HepG2 (cell line): Measurements from ENCODE around the gene KITLG. TPM values are rescaled to one million over a fixed set of nuclear protein-coding genes. Genes with fewer than 3 reads are reported as not detected.

Source experiments
- CEBPB ChIP-seq: IDR thresholded peaks from 2 replicates; pipeline ENCODE4 v1.6.1; 2011; ENCODE audit warnings: low read depth, low read length, improper control_type of control experiment, borderline replicate concordance
- GATAD2A ChIP-seq: IDR thresholded peaks from 2 replicates; pipeline ENCODE4 v1.6.1; 2016
- HNF4A ChIP-seq: sonication (generic); formaldehyde crosslinking; IDR thresholded peaks from 2 replicates; pipeline ENCODE4 v1.4.0; 2020; ENCODE audit warnings: missing genetic modification reagents
- JARID2 ChIP-seq: sonication (generic); formaldehyde crosslinking; IDR thresholded peaks from 2 replicates; pipeline ENCODE4 v1.8.1; 2023; ENCODE audit warnings: missing genetic modification reagents, inconsistent platforms; ENCODE audit not compliant: insufficient replicate concordance
- KLF16 ChIP-seq, 2 experiments: sonication (generic) in 1 of 2; formaldehyde crosslinking in 1 of 2; IDR thresholded peaks; 2 replicates each; pipeline versions ENCODE4 v1.6.1 to v1.8.0; 2016 to 2023; ENCODE audit warnings: missing genetic modification reagents in 2 of 2, missing compliant biosample characterization in 1 of 2
- NCOA2 ChIP-seq: sonication (generic); formaldehyde crosslinking; IDR thresholded peaks from 2 replicates; pipeline ENCODE4 v1.8.0; 2022; ENCODE audit warnings: inconsistent platforms
- NONO ChIP-seq, 2 experiments: fragments of 450-650 bp in 1 of 2; sonication (generic) in 1 of 2; formaldehyde crosslinking in 1 of 2; IDR thresholded peaks in 1 of 2; conservative IDR thresholded peaks in 1 of 2; 2 replicates each; pipeline versions ENCODE4 v1.6.1 to v1.8.0; 2017 to 2022; ENCODE audit warnings: mild to moderate bottlenecking in 1 of 2, missing genetic modification reagents in 1 of 2, moderate library complexity in 1 of 2
- PAWR ChIP-seq: sonication (generic); formaldehyde crosslinking; IDR thresholded peaks from 2 replicates; pipeline ENCODE4 v1.4.0; 2020; ENCODE audit warnings: missing genetic modification reagents, mild to moderate bottlenecking, borderline replicate concordance
- SAP130 ChIP-seq: IDR thresholded peaks from 2 replicates; pipeline ENCODE4 v1.6.1; 2016; ENCODE audit warnings: low read depth
- SIX1 ChIP-seq: sonication (generic); formaldehyde crosslinking; IDR thresholded peaks from 2 replicates; pipeline ENCODE4 v1.4.0; 2020; ENCODE audit warnings: missing genetic modification reagents, borderline replicate concordance
- SIX4 ChIP-seq: sonication (generic); formaldehyde crosslinking; IDR thresholded peaks from 2 replicates; pipeline ENCODE4 v1.4.0; 2020; ENCODE audit warnings: missing genetic modification reagents
- SKI ChIP-seq: fragments of 450-650 bp; IDR thresholded peaks from one replicate; pipeline ENCODE4 v1.6.1; 2018; ENCODE audit warnings: mild to moderate bottlenecking; ENCODE audit not compliant: partially characterized antibody
- SMAD3 ChIP-seq: sonication (generic); formaldehyde crosslinking; IDR thresholded peaks from 2 replicates; pipeline ENCODE4 v1.4.0; 2020; ENCODE audit warnings: missing genetic modification reagents
- ZNF263 ChIP-seq: sonication (generic); formaldehyde crosslinking; IDR thresholded peaks from 2 replicates; pipeline ENCODE4 v1.4.0; 2020; ENCODE audit warnings: missing genetic modification reagents
- ZNF550 ChIP-seq: sonication (generic); formaldehyde crosslinking; IDR thresholded peaks from 2 replicates; pipeline ENCODE4 v1.4.0; 2020; ENCODE audit warnings: mild to moderate bottlenecking, missing genetic modification reagents, borderline replicate concordance
- polyA plus RNA-seq, 8 experiments: library from polyadenylated mRNA; depleted of rRNA in 3 of 8; stranded (reverse) in 7 of 8; unstranded in 1 of 8; fragments of >200 nt; fragmentation: Illumina TruSeq in 4 of 8; extraction: Trizol in 4 of 8; gene quantifications; 2 replicates each; pipeline versions ENCODE4 v1.2.1 to v1.2.3, GENCODE V29; 2011 to 2016; ENCODE audit warnings: low read depth in 4 of 8, missing spikeins in 1 of 8, mixed read lengths in 1 of 8; ENCODE audit not compliant: insufficient read depth in 1 of 8
- total RNA-seq, 5 experiments: library from RNA; depleted of rRNA; stranded (reverse); fragments of >200 nt; fragmentation: Illumina TruSeq; extraction: Trizol; gene quantifications; 2 replicates each; pipeline ENCODE4 v1.2.3, GENCODE V29; 2016; ENCODE audit warnings: low read depth in 1 of 5
- TF ChIP-seq, protein P1 (sequence below): sonication (generic); formaldehyde crosslinking; IDR thresholded peaks from 2 replicates; pipeline ENCODE4 v1.5.1; 2020; ENCODE audit warnings: mild to moderate bottlenecking, moderate library complexity, missing genetic modification reagents
- TF ChIP-seq, protein P2 (sequence below): sonication (generic); formaldehyde crosslinking; conservative IDR thresholded peaks from 2 replicates; pipeline ENCODE4 v1.8.0; 2022; ENCODE audit warnings: missing genetic modification reagents
- TF ChIP-seq, protein P3 (sequence below), 2 experiments: fragments of 450-650 bp in 1 of 2; sonication (generic) in 1 of 2; formaldehyde crosslinking in 1 of 2; IDR thresholded peaks; 2 replicates each; pipeline versions ENCODE4 v1.6.1 to v1.8.0; 2016 to 2022; ENCODE audit warnings: antibody characterized with exemption in 1 of 2, mild to moderate bottlenecking in 1 of 2, missing genetic modification reagents in 1 of 2

Gene KITLG
- total and polyA plus RNA-seq, 2 of the 13 experiments (the other 11 are each of a cell fraction or from before 2014, with no cell fraction given), result 0.66 to 4.3 TPM

DNA sequence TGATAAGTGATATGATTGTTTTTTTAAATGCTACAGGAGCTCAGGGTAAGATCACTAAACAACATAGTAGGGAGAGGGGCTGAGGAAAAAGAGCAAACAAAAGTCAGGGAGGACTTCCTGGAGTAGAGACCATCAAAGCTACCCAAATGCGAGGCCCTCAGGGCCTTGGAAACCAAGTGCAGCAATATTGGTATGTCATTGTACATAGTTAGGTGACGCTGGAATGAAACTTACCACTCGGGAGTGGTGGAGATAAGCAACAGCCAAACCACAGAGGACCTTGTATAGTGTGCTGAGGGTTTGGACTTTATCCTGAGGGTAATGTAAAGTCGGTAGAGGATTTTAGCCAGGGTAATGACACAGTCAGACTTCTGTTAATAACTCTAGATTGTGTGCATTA is 13.8 kb downstream of the KITLG start (continued):
- TF ChIP-seq, protein P1, sequence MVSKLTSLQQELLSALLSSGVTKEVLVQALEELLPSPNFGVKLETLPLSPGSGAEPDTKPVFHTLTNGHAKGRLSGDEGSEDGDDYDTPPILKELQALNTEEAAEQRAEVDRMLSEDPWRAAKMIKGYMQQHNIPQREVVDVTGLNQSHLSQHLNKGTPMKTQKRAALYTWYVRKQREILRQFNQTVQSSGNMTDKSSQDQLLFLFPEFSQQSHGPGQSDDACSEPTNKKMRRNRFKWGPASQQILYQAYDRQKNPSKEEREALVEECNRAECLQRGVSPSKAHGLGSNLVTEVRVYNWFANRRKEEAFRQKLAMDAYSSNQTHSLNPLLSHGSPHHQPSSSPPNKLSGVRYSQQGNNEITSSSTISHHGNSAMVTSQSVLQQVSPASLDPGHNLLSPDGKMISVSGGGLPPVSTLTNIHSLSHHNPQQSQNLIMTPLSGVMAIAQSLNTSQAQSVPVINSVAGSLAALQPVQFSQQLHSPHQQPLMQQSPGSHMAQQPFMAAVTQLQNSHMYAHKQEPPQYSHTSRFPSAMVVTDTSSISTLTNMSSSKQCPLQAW (CRISPR knock-in tag), result no peak
- TF ChIP-seq JARID2 (CRISPR knock-in tag), result no peak
- no peak for TF ChIP-seq KLF16 (CRISPR knock-in tag; IDR thresholded peaks at IDR 0.05)
- TF ChIP-seq, protein P2, sequence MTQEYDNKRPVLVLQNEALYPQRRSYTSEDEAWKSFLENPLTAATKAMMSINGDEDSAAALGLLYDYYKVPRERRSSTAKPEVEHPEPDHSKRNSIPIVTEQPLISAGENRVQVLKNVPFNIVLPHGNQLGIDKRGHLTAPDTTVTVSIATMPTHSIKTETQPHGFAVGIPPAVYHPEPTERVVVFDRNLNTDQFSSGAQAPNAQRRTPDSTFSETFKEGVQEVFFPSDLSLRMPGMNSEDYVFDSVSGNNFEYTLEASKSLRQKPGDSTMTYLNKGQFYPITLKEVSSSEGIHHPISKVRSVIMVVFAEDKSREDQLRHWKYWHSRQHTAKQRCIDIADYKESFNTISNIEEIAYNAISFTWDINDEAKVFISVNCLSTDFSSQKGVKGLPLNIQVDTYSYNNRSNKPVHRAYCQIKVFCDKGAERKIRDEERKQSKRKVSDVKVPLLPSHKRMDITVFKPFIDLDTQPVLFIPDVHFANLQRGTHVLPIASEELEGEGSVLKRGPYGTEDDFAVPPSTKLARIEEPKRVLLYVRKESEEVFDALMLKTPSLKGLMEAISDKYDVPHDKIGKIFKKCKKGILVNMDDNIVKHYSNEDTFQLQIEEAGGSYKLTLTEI, result no peak
- TF ChIP-seq, protein P3, sequence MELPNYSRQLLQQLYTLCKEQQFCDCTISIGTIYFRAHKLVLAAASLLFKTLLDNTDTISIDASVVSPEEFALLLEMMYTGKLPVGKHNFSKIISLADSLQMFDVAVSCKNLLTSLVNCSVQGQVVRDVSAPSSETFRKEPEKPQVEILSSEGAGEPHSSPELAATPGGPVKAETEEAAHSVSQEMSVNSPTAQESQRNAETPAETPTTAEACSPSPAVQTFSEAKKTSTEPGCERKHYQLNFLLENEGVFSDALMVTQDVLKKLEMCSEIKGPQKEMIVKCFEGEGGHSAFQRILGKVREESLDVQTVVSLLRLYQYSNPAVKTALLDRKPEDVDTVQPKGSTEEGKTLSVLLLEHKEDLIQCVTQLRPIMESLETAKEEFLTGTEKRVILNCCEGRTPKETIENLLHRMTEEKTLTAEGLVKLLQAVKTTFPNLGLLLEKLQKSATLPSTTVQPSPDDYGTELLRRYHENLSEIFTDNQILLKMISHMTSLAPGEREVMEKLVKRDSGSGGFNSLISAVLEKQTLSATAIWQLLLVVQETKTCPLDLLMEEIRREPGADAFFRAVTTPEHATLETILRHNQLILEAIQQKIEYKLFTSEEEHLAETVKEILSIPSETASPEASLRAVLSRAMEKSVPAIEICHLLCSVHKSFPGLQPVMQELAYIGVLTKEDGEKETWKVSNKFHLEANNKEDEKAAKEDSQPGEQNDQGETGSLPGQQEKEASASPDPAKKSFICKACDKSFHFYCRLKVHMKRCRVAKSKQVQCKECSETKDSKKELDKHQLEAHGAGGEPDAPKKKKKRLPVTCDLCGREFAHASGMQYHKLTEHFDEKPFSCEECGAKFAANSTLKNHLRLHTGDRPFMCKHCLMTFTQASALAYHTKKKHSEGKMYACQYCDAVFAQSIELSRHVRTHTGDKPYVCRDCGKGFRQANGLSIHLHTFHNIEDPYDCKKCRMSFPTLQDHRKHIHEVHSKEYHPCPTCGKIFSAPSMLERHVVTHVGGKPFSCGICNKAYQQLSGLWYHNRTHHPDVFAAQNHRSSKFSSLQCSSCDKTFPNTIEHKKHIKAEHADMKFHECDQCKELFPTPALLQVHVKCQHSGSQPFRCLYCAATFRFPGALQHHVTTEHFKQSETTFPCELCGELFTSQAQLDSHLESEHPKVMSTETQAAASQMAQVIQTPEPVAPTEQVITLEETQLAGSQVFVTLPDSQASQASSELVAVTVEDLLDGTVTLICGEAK (IDR thresholded peaks at IDR 0.05), result no peak
- TF ChIP-seq, protein P3 (CRISPR knock-in tag; IDR thresholded peaks at IDR 0.05), result no peak
- no peak for TF ChIP-seq PAWR (CRISPR knock-in tag)
- TF ChIP-seq HNF4A (CRISPR knock-in tag), result peak; percentile 65
- TF ChIP-seq GATAD2A, result 0 out of 2 replicates have a peak, but pooled peaks have one; percentile 15
- no peak for TF ChIP-seq SIX1 (CRISPR knock-in tag)
- no peak for TF ChIP-seq NONO (IDR thresholded peaks at IDR 0.05)
- no peak for TF ChIP-seq NONO (CRISPR knock-in tag; conservative IDR thresholded peaks at IDR 0.05)
- no peak for TF ChIP-seq SMAD3 (CRISPR knock-in tag)
- no peak for TF ChIP-seq SKI
- no peak for TF ChIP-seq ZNF550 (CRISPR knock-in tag)
- no peak for TF ChIP-seq CEBPB
- TF ChIP-seq SIX4 (CRISPR knock-in tag), result peak; percentile 16; the same call in 1 of the 2 replicates
- TF ChIP-seq SAP130, result no peak
- peak; percentile 69 for TF ChIP-seq ZNF263 (CRISPR knock-in tag)
- peak; percentile 50; the same call in 1 of the 2 replicates for TF ChIP-seq NCOA2 (CRISPR knock-in tag)
